ENCODE results near the gene RASA3.

Gene RASA3

GRCh38 chr13:114027046-114027715 lies 105.2 kb downstream of the RASA3 start:
- Histone ChIP-seq H3K27ac (ENCODE audit: low read depth, low read length) (no peak overlapping the region), H3K9me3 (ENCODE audit: control insufficient read depth, insufficient read depth, low read depth, low read length) (peaks cover 7% of the 10 kb centered on the region; the same call in 1 of the 2 replicates), H3K36me3 (ENCODE audit: control insufficient read depth, insufficient read depth, low read length) (peaks cover 12% of the 10 kb centered on the region; the same call in 1 of the 2 replicates), H3K4me1 (ENCODE audit: control insufficient read depth, insufficient read depth, low read length) (peaks cover 13% of the 10 kb centered on the region; the same call in 1 of the 2 replicates), H3K4me3 (ENCODE audit: low read depth, low read length) (no peak overlapping the region), H3K9ac (ENCODE audit: low read length) (no peak overlapping the region), H3K27me3 (ENCODE audit: control insufficient read depth, insufficient read depth, low read length) (no peaks in the 10 kb centered on the region)

- peaks cover 14% of the 10 kb centered on the region for H3K36me3 ChIP-seq (ENCODE audit: control insufficient read depth, insufficient read depth, low read length)
- peaks cover 7% of the 10 kb centered on the region; the same call in 1 of the 2 replicates for H3K9me3 ChIP-seq (ENCODE audit: control insufficient read depth, insufficient read depth, low read depth, low read length)
- no peaks in the 10 kb centered on the region for H3K27me3 ChIP-seq (ENCODE audit: control insufficient read depth, insufficient read depth, low read length)
- no peak overlapping the region for H3K4me3 ChIP-seq (ENCODE audit: low read depth, low read length)
- H3K4me1 ChIP-seq (ENCODE audit: control insufficient read depth, insufficient read depth, low read length) = peaks cover 13% of the 10 kb centered on the region; the same call in 1 of the 2 replicates
- no peak overlapping the region for H3K9ac ChIP-seq (ENCODE audit: low read length)
- no peak overlapping the region for H3K27ac ChIP-seq (ENCODE audit: low read depth, low read length)
These were observed 105.9 kb downstream of the RASA3 start for GRCh38 chr13:114026481-114026880.

- Histone ChIP-seq H3K4me1 (ENCODE audit: control insufficient read depth, insufficient read depth, low read length) (peaks cover 13% of the 10 kb centered on the region; the same call in 1 of the 2 replicates), H3K27me3 (ENCODE audit: control insufficient read depth, insufficient read depth, low read length) (no peaks in the 10 kb centered on the region), H3K4me3 (ENCODE audit: low read depth, low read length) (no peak overlapping the region), H3K9me3 (ENCODE audit: control insufficient read depth, insufficient read depth, low read depth, low read length) (peaks cover under 1% of the 10 kb centered on the region; the same call in 1 of the 2 replicates), H3K27ac (ENCODE audit: low read depth, low read length) (no peak overlapping the region), H3K36me3 (ENCODE audit: control insufficient read depth, insufficient read depth, low read length) (peaks cover 13% of the 10 kb centered on the region), H3K9ac (ENCODE audit: low read length) (peak overlapping the region; percentile 14)
These were observed 106.5 kb downstream of the RASA3 start for GRCh38 chr13:114025714-114026431.

DNA sequence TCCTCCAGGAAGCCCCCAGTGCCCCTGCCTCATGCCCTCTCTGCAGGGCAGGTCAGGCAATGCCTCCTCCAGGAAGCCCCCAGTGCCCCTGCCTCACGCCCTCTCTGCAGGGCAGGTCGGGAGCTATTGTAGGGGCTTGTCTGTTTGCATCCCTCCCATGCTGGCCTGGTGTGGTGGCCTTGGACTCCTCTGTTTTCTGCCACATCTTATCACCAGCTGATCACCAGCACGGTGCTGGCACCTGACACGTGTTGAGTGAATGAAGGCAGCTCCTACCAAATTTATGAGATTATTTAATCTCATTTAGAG lies 107.1 kb downstream of the RASA3 start:
- Histone ChIP-seq H3K27me3 (ENCODE audit: control insufficient read depth, insufficient read depth, low read length) (no peaks in the 10 kb centered on the region), H3K27ac (ENCODE audit: low read depth, low read length) (no peak overlapping the region), H3K36me3 (ENCODE audit: control insufficient read depth, insufficient read depth, low read length) (peaks cover 10% of the 10 kb centered on the region; the same call in 1 of the 2 replicates), H3K9me3 (ENCODE audit: control insufficient read depth, insufficient read depth, low read depth, low read length) (no peaks in the 10 kb centered on the region), H3K4me3 (ENCODE audit: low read depth, low read length) (no peak overlapping the region), H3K4me1 (ENCODE audit: control insufficient read depth, insufficient read depth, low read length) (peaks cover 14% of the 10 kb centered on the region; the same call in 1 of the 2 replicates), H3K9ac (ENCODE audit: low read length) (peak overlapping the region; percentile 49)

DNA sequence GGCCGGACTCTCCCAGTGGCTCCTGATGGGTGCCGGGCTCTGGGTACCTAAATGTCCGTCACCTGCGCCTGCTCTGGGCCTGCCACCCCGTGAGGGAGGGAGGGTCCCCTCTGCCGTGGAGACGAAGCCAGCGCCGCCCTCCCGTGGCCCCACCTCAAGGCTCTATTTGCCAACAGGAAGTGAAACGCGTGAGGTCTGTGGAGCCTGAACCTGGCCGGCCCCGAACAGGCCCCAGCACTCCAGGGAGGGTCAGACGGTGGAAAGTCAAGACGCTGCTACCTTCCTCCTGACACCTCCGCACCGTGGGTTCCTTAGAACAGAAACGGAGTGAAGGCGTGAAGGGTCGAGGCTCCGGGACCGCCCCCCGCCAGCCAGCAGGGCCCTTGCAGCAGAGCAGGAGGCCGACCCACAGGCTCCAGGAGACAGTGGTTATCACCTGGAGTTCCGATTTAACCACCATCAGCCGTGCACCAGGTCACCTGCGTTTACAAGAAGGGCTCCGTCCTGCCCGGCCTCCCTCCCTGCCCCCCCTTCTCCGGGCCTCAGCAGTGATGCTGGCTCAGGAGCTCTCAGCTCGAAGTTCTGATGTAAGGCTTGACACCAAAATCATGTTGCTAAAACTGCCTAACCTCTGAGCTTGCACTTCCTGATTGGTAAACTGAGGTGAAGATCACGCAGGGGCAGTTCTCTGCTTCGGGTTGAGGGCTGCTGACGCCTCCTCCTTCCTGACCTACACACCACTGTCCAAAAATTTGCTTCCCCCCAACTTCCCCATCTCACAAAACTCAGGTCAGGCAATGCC lies 107.6 kb downstream of the RASA3 start:
- peaks cover 10% of the 10 kb centered on the region; the same call in 1 of the 2 replicates for H3K36me3 ChIP-seq (ENCODE audit: control insufficient read depth, insufficient read depth, low read length)
- peaks cover 16% of the 10 kb centered on the region; the same call in 1 of the 2 replicates for H3K4me1 ChIP-seq (ENCODE audit: control insufficient read depth, insufficient read depth, low read length)
- H3K27me3 ChIP-seq (ENCODE audit: control insufficient read depth, insufficient read depth, low read length) = no peaks in the 10 kb centered on the region
- H3K9me3 ChIP-seq (ENCODE audit: control insufficient read depth, insufficient read depth, low read depth, low read length) = no peaks in the 10 kb centered on the region
- no peak overlapping the region for H3K4me3 ChIP-seq (ENCODE audit: low read depth, low read length)
- no peak overlapping the region for H3K27ac ChIP-seq (ENCODE audit: low read depth, low read length)
- peak overlapping the region; percentile 49 for H3K9ac ChIP-seq (ENCODE audit: low read length)

- H3K4me1 ChIP-seq (ENCODE audit: control insufficient read depth, insufficient read depth, low read length) = peaks cover 16% of the 10 kb centered on the region; the same call in 1 of the 2 replicates
- H3K36me3 ChIP-seq (ENCODE audit: control insufficient read depth, insufficient read depth, low read length) = peaks cover 10% of the 10 kb centered on the region; the same call in 1 of the 2 replicates
- no peak overlapping the region for H3K27ac ChIP-seq (ENCODE audit: low read depth, low read length)
- H3K9me3 ChIP-seq (ENCODE audit: control insufficient read depth, insufficient read depth, low read depth, low read length) = no peaks in the 10 kb centered on the region
- H3K4me3 ChIP-seq (ENCODE audit: low read depth, low read length) = no peak overlapping the region
- no peaks in the 10 kb centered on the region for H3K27me3 ChIP-seq (ENCODE audit: control insufficient read depth, insufficient read depth, low read length)
- no peak overlapping the region for H3K9ac ChIP-seq (ENCODE audit: low read length)
These were observed 108.5 kb downstream of the RASA3 start for GRCh38 chr13:114023716-114024602.

- no peak overlapping the region for H3K4me3 ChIP-seq (ENCODE audit: low read depth, low read length)
- H3K27ac ChIP-seq (ENCODE audit: low read depth, low read length) = no peak overlapping the region
- peaks cover 16% of the 10 kb centered on the region; the same call in 1 of the 2 replicates for H3K4me1 ChIP-seq (ENCODE audit: control insufficient read depth, insufficient read depth, low read length)
- peaks cover 10% of the 10 kb centered on the region; the same call in 1 of the 2 replicates for H3K36me3 ChIP-seq (ENCODE audit: control insufficient read depth, insufficient read depth, low read length)
- no peak overlapping the region for H3K9ac ChIP-seq (ENCODE audit: low read length)
- H3K9me3 ChIP-seq (ENCODE audit: control insufficient read depth, insufficient read depth, low read depth, low read length) = no peaks in the 10 kb centered on the region
- no peaks in the 10 kb centered on the region for H3K27me3 ChIP-seq (ENCODE audit: control insufficient read depth, insufficient read depth, low read length)
These were observed 109.5 kb downstream of the RASA3 start for GRCh38 chr13:114022876-114023275.

GRCh38 chr13:114022309-114022669 lies 110.1 kb downstream of the RASA3 start:
- H3K27ac ChIP-seq (ENCODE audit: low read depth, low read length) = no peak overlapping the region
- no peaks in the 10 kb centered on the region for H3K9me3 ChIP-seq (ENCODE audit: control insufficient read depth, insufficient read depth, low read depth, low read length)
- H3K4me1 ChIP-seq (ENCODE audit: control insufficient read depth, insufficient read depth, low read length) = peaks cover 16% of the 10 kb centered on the region; the same call in 1 of the 2 replicates
- no peak overlapping the region for H3K4me3 ChIP-seq (ENCODE audit: low read depth, low read length)
- H3K9ac ChIP-seq (ENCODE audit: low read length) = no peak overlapping the region
- no peaks in the 10 kb centered on the region for H3K27me3 ChIP-seq (ENCODE audit: control insufficient read depth, insufficient read depth, low read length)
- peaks cover 10% of the 10 kb centered on the region; the same call in 1 of the 2 replicates for H3K36me3 ChIP-seq (ENCODE audit: control insufficient read depth, insufficient read depth, low read length)

DNA sequence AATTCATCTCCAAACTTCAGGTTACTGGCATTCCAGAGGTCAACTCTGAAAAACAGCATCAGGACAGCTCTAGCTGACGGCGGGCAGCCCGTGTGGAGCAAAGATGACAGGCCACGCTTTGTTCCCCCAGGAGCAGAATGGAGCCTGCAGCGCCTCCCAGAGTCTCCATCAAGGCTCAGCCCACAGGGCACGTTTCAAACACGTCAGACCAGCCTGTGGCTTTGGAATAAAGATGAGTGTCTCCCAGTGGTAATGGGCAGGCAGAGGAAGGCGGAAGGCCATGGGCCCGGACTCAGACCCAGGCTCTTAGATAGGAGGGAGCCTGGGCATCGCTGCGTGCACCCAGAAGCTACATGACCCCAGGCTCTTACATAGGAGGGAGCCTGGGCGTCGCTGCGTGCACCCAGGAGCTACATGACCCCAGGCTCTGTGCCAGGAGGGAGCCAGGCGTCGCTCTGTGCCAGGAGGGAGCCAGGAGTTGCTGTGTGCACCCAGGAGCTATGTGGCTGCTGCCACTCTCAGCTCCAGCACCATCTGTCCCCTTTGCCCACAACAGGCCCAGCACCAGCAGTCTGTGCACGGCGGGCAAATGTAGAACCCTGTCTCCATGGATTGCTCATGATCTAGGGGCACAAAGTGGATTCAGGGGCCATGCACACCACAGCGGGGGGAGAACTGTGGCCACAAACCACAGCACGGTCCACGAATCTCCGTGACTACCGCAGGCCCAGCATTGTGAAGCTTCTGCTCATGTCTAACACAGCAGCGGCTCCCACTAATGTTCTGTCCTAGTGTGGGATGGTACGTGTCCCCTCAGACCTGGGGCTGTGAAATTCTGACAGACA lies 110.7 kb downstream of the RASA3 start:
- H3K27ac ChIP-seq (ENCODE audit: low read depth, low read length) = no peak overlapping the region
- H3K9ac ChIP-seq (ENCODE audit: low read length) = no peak overlapping the region
- peaks cover 12% of the 10 kb centered on the region for H3K36me3 ChIP-seq (ENCODE audit: control insufficient read depth, insufficient read depth, low read length)
- H3K4me1 ChIP-seq (ENCODE audit: control insufficient read depth, insufficient read depth, low read length) = peaks cover 16% of the 10 kb centered on the region; the same call in 1 of the 2 replicates
- no peak overlapping the region for H3K4me3 ChIP-seq (ENCODE audit: low read depth, low read length)
- H3K27me3 ChIP-seq (ENCODE audit: control insufficient read depth, insufficient read depth, low read length) = no peaks in the 10 kb centered on the region
- H3K9me3 ChIP-seq (ENCODE audit: control insufficient read depth, insufficient read depth, low read depth, low read length) = no peaks in the 10 kb centered on the region
